ENCODE measurements around the gene CDCP1.
A peak's percentile ranks its signal among the peaks of the same experiment; 100 is the strongest.

CDCP1 gene

DNA sequence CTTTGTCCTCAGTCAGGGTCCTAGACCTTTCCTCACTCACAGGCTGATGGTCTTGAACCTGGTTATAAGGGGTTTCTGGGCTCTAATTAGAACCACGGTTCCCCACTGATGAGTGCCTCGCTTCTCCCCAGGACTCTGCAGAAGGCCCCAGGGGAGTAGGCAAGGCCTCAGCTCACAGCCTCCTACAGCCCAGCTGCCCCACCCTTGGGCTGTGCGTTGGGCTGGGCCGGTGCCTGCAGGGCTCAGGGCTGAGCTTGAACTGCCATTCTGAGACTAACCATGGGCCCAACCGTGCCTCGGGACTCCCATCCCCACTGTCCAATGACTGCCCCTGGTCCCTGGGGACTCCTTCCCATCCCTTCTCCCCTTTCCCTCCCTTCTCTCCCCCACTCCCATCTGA is 94.5 kb downstream of the CDCP1 start:
- H3K27ac ChIP-seq (replicated peaks; ENCODE audit: low read length): no peak overlapping the region
- H2BK5ac ChIP-seq (ENCODE audit: low read length): no peak overlapping the region
- H3K4me2 ChIP-seq (ENCODE audit: insufficient read depth, low read length, poor library complexity, severe bottlenecking): no peak overlapping the region
- peak overlapping the region; percentile 9 for H2BK15ac ChIP-seq (ENCODE audit: low read length)
- H3K4me3 ChIP-seq (ENCODE audit: low read length in 2 of 2): no peak overlapping the region
- no peaks in the 10 kb centered on the region for H3K36me3 ChIP-seq (replicated peaks in 1 of 2; ENCODE audit: control insufficient read depth in 2 of 2, insufficient read depth in 2 of 2, low read length in 2 of 2)
- DNase-seq (ENCODE audit: low spot score): no peak
- no peak overlapping the region for H3K9ac ChIP-seq (ENCODE audit: low read depth, low read length, poor library complexity)
- no peak overlapping the region for H2AK5ac ChIP-seq (ENCODE audit: low read depth, low read length)
- no peaks in the 10 kb centered on the region for H3K27me3 ChIP-seq (ENCODE audit: control insufficient read depth in 3 of 3, insufficient read depth in 3 of 3, low read depth in 1 of 3, low read length in 3 of 3)
- H3K14ac ChIP-seq (ENCODE audit: low read length): no peak overlapping the region
- H4K8ac ChIP-seq (ENCODE audit: low read depth, low read length): no peak overlapping the region
- H3K18ac ChIP-seq (ENCODE audit: low read length): no peak overlapping the region
- no peak overlapping the region for H2BK12ac ChIP-seq (ENCODE audit: low read length)
- no CpG with 5 or more reads among the region's 6 CpGs for WGBS, 2 donors (ENCODE audit: extremely low coverage in 2 of 2, insufficient read length in 2 of 2, insufficient replicate concordance in 1 of 2)
- H3K9me3 ChIP-seq (replicated peaks in 1 of 2; ENCODE audit: control insufficient read depth in 2 of 2, insufficient read depth in 1 of 2, low read depth in 1 of 2, low read length in 2 of 2): no peaks in the 10 kb centered on the region
- H2AFZ ChIP-seq (ENCODE audit: low read length): no peak overlapping the region
- H4K91ac ChIP-seq (ENCODE audit: low read depth, low read length, poor library complexity): no peak overlapping the region
- no peaks in the 10 kb centered on the region for H3K79me1 ChIP-seq (ENCODE audit: low read depth, low read length)
- H3K4ac ChIP-seq (ENCODE audit: low read length): no peak overlapping the region
- H3K4me1 ChIP-seq (ENCODE audit: control insufficient read depth in 2 of 2, insufficient read depth in 1 of 2, low read depth in 1 of 2, low read length in 2 of 2): peaks cover under 1 to 2% of the 10 kb centered on the region in 2 donors
- H3K23ac ChIP-seq (ENCODE audit: low read depth, low read length, poor library complexity): no peak overlapping the region
- H2BK120ac ChIP-seq (ENCODE audit: low read depth, low read length): no peak overlapping the region

DNA sequence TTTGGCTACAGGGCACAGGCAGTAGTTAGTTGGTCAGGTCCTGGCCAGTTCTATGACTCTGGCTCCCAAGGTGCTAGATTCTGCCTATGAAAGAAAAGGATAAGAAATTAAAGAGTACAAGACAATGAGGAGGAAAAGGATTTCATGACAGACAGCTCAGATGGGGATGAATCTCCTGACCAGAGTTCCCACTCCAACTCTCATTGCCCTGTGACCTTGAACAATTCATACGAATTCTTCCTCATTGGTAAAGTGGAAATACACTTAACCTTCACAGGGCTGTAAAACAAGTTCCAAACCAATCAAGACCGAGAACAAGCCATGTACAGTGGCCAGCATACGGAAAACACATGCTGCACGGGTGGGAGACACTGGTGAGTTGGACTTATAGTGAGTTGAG is 96.4 kb downstream of the CDCP1 start:
- H3K4me3 ChIP-seq (ENCODE audit: low read length in 2 of 2): no peak overlapping the region
- H4K8ac ChIP-seq (ENCODE audit: low read depth, low read length): no peak overlapping the region
- no peak overlapping the region for H3K4me2 ChIP-seq (ENCODE audit: insufficient read depth, low read length, poor library complexity, severe bottlenecking)
- H3K36me3 ChIP-seq (replicated peaks in 1 of 2; ENCODE audit: control insufficient read depth in 2 of 2, insufficient read depth in 2 of 2, low read length in 2 of 2): no peaks in the 10 kb centered on the region
- H2BK120ac ChIP-seq (ENCODE audit: low read depth, low read length): no peak overlapping the region
- no peak overlapping the region for H2BK15ac ChIP-seq (ENCODE audit: low read length)
- H3K79me1 ChIP-seq (ENCODE audit: low read depth, low read length): no peaks in the 10 kb centered on the region
- DNase-seq (ENCODE audit: low spot score): no peak
- H3K27ac ChIP-seq (replicated peaks; ENCODE audit: low read length): no peak overlapping the region
- no peak overlapping the region for H3K18ac ChIP-seq (ENCODE audit: low read length)
- no CpG with 5 or more reads among the region's 4 CpGs for WGBS, 2 donors (ENCODE audit: extremely low coverage in 2 of 2, insufficient read length in 2 of 2, insufficient replicate concordance in 1 of 2)
- no peak overlapping the region for H2AK5ac ChIP-seq (ENCODE audit: low read depth, low read length)
- no peak overlapping the region for H2AFZ ChIP-seq (ENCODE audit: low read length)
- H3K27me3 ChIP-seq (ENCODE audit: control insufficient read depth in 3 of 3, insufficient read depth in 3 of 3, low read depth in 1 of 3, low read length in 3 of 3): no peaks in the 10 kb centered on the region
- no peak overlapping the region for H3K23ac ChIP-seq (ENCODE audit: low read depth, low read length, poor library complexity)
- H2BK5ac ChIP-seq (ENCODE audit: low read length): no peak overlapping the region
- H4K91ac ChIP-seq (ENCODE audit: low read depth, low read length, poor library complexity): no peak overlapping the region
- H2BK12ac ChIP-seq (ENCODE audit: low read length): no peak overlapping the region
- no peak overlapping the region for H3K4ac ChIP-seq (ENCODE audit: low read length)
- H3K4me1 ChIP-seq (ENCODE audit: control insufficient read depth in 2 of 2, insufficient read depth in 1 of 2, low read depth in 1 of 2, low read length in 2 of 2): no peaks in the 10 kb centered on the region
- no peak overlapping the region for H3K9ac ChIP-seq (ENCODE audit: low read depth, low read length, poor library complexity)
- no peak overlapping the region for H3K14ac ChIP-seq (ENCODE audit: low read length)
- no peaks in the 10 kb centered on the region for H3K9me3 ChIP-seq (replicated peaks in 1 of 2; ENCODE audit: control insufficient read depth in 2 of 2, insufficient read depth in 1 of 2, low read depth in 1 of 2, low read length in 2 of 2)

DNA sequence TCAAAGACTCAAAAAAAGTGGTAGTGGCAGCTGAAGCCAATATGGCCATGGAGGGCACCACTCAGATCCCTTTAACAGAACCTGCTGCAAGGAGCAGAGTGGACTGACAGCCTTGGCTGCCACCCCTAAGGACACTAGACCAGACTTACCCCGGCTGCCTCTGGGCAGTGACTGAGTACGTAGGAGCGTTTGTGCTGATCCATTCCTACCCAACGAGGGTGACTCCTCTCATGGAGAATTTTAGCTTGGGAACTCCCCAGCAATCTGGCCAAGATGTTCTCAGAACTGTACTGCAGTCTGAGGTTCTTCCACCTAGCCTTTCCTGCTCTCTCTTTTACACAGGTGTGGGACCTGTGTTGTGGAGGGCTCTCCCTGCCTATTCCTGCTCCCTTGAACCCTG is 97.9 kb downstream of the CDCP1 start:
- Histone ChIP-seq H3K4me2 (ENCODE audit: insufficient read depth, low read length, poor library complexity, severe bottlenecking) (no peak overlapping the region), H3K4me3 (ENCODE audit: low read length in 2 of 2) (no peak overlapping the region), H3K23ac (ENCODE audit: low read depth, low read length, poor library complexity) (no peak overlapping the region), H3K27ac (replicated peaks; ENCODE audit: low read length) (no peak overlapping the region), H4K91ac (ENCODE audit: low read depth, low read length, poor library complexity) (no peak overlapping the region), H2AFZ (ENCODE audit: low read length) (no peak overlapping the region), H3K4ac (ENCODE audit: low read length) (no peak overlapping the region), H3K9ac (ENCODE audit: low read depth, low read length, poor library complexity) (no peak overlapping the region), H3K4me1 (ENCODE audit: control insufficient read depth in 2 of 2, insufficient read depth in 1 of 2, low read depth in 1 of 2, low read length in 2 of 2) (peaks cover 3% of the 10 kb centered on the region in 2 donors), H3K27me3 (ENCODE audit: control insufficient read depth in 3 of 3, insufficient read depth in 3 of 3, low read depth in 1 of 3, low read length in 3 of 3) (no peaks in the 10 kb centered on the region), H4K8ac (ENCODE audit: low read depth, low read length) (no peak overlapping the region), H3K18ac (ENCODE audit: low read length) (no peak overlapping the region), H3K36me3 (replicated peaks in 1 of 2; ENCODE audit: control insufficient read depth in 2 of 2, insufficient read depth in 2 of 2, low read length in 2 of 2) (no peaks in the 10 kb centered on the region), H2BK5ac (ENCODE audit: low read length) (no peak overlapping the region), H3K14ac (ENCODE audit: low read length) (no peak overlapping the region), H3K9me3 (replicated peaks in 1 of 2; ENCODE audit: control insufficient read depth in 2 of 2, insufficient read depth in 1 of 2, low read depth in 1 of 2, low read length in 2 of 2) (no peaks in the 10 kb centered on the region), H2BK120ac (ENCODE audit: low read depth, low read length) (no peak overlapping the region), H2BK12ac (ENCODE audit: low read length) (no peak overlapping the region), H3K79me1 (ENCODE audit: low read depth, low read length) (no peaks in the 10 kb centered on the region), H2BK15ac (ENCODE audit: low read length) (no peak overlapping the region), H2AK5ac (ENCODE audit: low read depth, low read length) (no peak overlapping the region)
- no CpG with 5 or more reads among the region's 4 CpGs for WGBS, 2 donors (ENCODE audit: extremely low coverage in 2 of 2, insufficient read length in 2 of 2, insufficient replicate concordance in 1 of 2)
- DNase-seq (ENCODE audit: low spot score): no peak

DNA sequence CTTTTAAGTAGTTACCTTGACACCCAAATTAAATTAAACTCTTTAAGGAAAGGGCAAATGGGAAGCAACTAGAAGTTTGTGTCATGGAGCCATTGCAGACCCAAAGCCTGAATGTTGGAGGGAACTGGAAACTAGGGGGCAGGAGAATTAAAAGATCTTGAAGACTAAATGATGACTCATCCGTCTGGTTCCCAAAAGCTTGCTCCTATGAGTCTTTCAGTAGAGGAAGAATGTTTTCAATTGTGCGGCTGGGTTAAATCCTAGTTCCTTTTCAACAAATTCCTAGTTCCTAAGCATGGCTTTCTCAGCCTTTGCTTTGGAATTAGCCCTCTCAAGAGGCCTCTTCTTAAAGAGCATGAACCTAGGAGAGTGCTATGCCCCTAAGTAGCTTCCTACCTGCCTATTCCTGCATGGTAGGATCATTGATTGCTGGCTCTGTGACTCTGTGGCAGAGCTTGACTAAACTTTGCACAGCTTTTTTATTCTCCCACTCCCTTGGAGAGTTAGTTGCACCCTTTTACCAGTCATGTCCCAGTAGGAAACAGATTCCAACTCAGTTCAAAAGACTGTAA is 102.4 kb downstream of the CDCP1 start:
- Histone ChIP-seq H2BK15ac (ENCODE audit: low read length) (no peak overlapping the region), H3K79me1 (ENCODE audit: low read depth, low read length) (no peaks in the 10 kb centered on the region), H3K4me3 (ENCODE audit: low read length in 2 of 2) (no peak overlapping the region), H3K14ac (ENCODE audit: low read length) (no peak overlapping the region), H3K9me3 (replicated peaks in 1 of 2; ENCODE audit: control insufficient read depth in 2 of 2, insufficient read depth in 1 of 2, low read depth in 1 of 2, low read length in 2 of 2) (no peaks in the 10 kb centered on the region), H2AFZ (ENCODE audit: low read length) (peak overlapping the region; percentile 67), H3K4me1 (ENCODE audit: control insufficient read depth in 2 of 2, insufficient read depth in 1 of 2, low read depth in 1 of 2, low read length in 2 of 2) (peaks cover 3% of the 10 kb centered on the region in 2 donors), H2AK5ac (ENCODE audit: low read depth, low read length) (no peak overlapping the region), H4K91ac (ENCODE audit: low read depth, low read length, poor library complexity) (no peak overlapping the region), H2BK12ac (ENCODE audit: low read length) (no peak overlapping the region), H3K36me3 (replicated peaks in 1 of 2; ENCODE audit: control insufficient read depth in 2 of 2, insufficient read depth in 2 of 2, low read length in 2 of 2) (no peaks in the 10 kb centered on the region), H3K27ac (replicated peaks; ENCODE audit: low read length) (peak overlapping the region; percentile 54), H3K23ac (ENCODE audit: low read depth, low read length, poor library complexity) (no peak overlapping the region), H3K4me2 (ENCODE audit: insufficient read depth, low read length, poor library complexity, severe bottlenecking) (no peak overlapping the region), H3K9ac (ENCODE audit: low read depth, low read length, poor library complexity) (no peak overlapping the region), H2BK120ac (ENCODE audit: low read depth, low read length) (no peak overlapping the region), H3K4ac (ENCODE audit: low read length) (no peak overlapping the region), H3K27me3 (ENCODE audit: control insufficient read depth in 3 of 3, insufficient read depth in 3 of 3, low read depth in 1 of 3, low read length in 3 of 3) (no peaks in the 10 kb centered on the region), H3K18ac (ENCODE audit: low read length) (no peak overlapping the region), H4K8ac (ENCODE audit: low read depth, low read length) (no peak overlapping the region), H2BK5ac (ENCODE audit: low read length) (no peak overlapping the region)
- no peak for DNase-seq (ENCODE audit: low spot score)
- no CpG with 5 or more reads among the region's 2 CpGs for WGBS, 2 donors (ENCODE audit: extremely low coverage in 2 of 2, insufficient read length in 2 of 2, insufficient replicate concordance in 1 of 2)

Measured in neuronal stem cell (in vitro differentiated cells).